Fibroblast of lung (primary cell): ENCODE results near the gene DOC2A. TPM values are rescaled to one million over a fixed set of nuclear protein-coding genes. Genes with fewer than 3 reads are reported as not detected.

Experiments
- DNase-seq, 2 donors: peaks; one replicate each; pipeline versions ENCODE4 v3.0.0 to v3.0.0-alpha.2; 2010; ENCODE audit warnings: low read depth in 2 of 2
- H2AFZ ChIP-seq: 2 replicates; pipeline ENCODE4 v1.5.1; 2012; ENCODE audit warnings: low read length, control low read depth, inconsistent platforms
- H3K27ac ChIP-seq: 2 replicates; pipeline ENCODE4 v1.5.1; 2011; ENCODE audit warnings: low read length, control low read depth; ENCODE audit not compliant: insufficient read depth
- H3K27me3 ChIP-seq: 2 replicates; pipeline ENCODE4 v1.5.1; 2011; ENCODE audit warnings: mild to moderate bottlenecking, low read length; ENCODE audit not compliant: control insufficient read depth, insufficient read depth
- H3K36me3 ChIP-seq: 2 replicates; pipeline ENCODE4 v1.5.1; 2011; ENCODE audit warnings: low read length; ENCODE audit not compliant: control insufficient read depth, insufficient read depth
- H3K4me1 ChIP-seq: 2 replicates; pipeline ENCODE4 v1.5.1; 2011; ENCODE audit warnings: low read length; ENCODE audit not compliant: control insufficient read depth, insufficient read depth; ENCODE audit errors: extremely low read depth
- H3K4me2 ChIP-seq: 2 replicates; pipeline ENCODE4 v1.5.1; 2011; ENCODE audit warnings: low read length, control low read depth; ENCODE audit not compliant: insufficient read depth; ENCODE audit errors: extremely low read depth
- H3K4me3 ChIP-seq, 4 experiments: fragments of 200-600 bp in 1 of 4; sonication (generic) in 1 of 4; replicated peaks in 1 of 4; 2 replicates each; pipeline ENCODE4 v1.5.1; 2011 to 2016; ENCODE audit warnings: low read length in 4 of 4, low read depth in 3 of 4, mild to moderate bottlenecking in 3 of 4, control low read depth in 2 of 4, inconsistent platforms in 1 of 4, mixed read lengths in 1 of 4; ENCODE audit not compliant: insufficient read depth in 1 of 4; ENCODE audit errors: control extremely low read depth in 1 of 4
- H3K79me2 ChIP-seq: 2 replicates; pipeline ENCODE4 v1.5.1; 2012; ENCODE audit warnings: mild to moderate bottlenecking, low read length, inconsistent platforms; ENCODE audit not compliant: control insufficient read depth, insufficient read depth
- H3K9ac ChIP-seq: 2 replicates; pipeline ENCODE4 v1.5.1; 2011; ENCODE audit warnings: mild to moderate bottlenecking, low read length, control low read depth; ENCODE audit not compliant: insufficient read depth
- H3K9me3 ChIP-seq: 2 replicates; pipeline ENCODE4 v1.5.1; 2012; ENCODE audit warnings: low read depth, low read length; ENCODE audit not compliant: control insufficient read depth, insufficient read depth
- H4K20me1 ChIP-seq: 2 replicates; pipeline ENCODE4 v1.5.1; 2011; ENCODE audit warnings: low read length; ENCODE audit not compliant: control insufficient read depth, insufficient read depth; ENCODE audit errors: extremely low read depth
- EZH2 ChIP-seq: IDR thresholded peaks from 2 replicates; pipeline ENCODE4 v1.5.1; 2012; ENCODE audit warnings: low read length, control low read depth, mild to moderate bottlenecking; ENCODE audit errors: missing control alignments
- polyA plus RNA-seq, 2 donors: library from polyadenylated mRNA; depleted of rRNA in 1 of 2; stranded (reverse) in 1 of 2; unstranded in 1 of 2; fragments of >200 nt; gene quantifications; 2 replicates each; pipeline ENCODE4 v1.2.1, GENCODE V29; 2011 to 2012; ENCODE audit warnings: missing spikeins in 1 of 2
- total RNA-seq: library from RNA; depleted of rRNA; stranded (reverse); fragments of >200 nt; gene quantifications from 2 replicates; pipeline ENCODE4 v1.2.1, GENCODE V29; 2014
- TF ChIP-seq, protein P1 (sequence below), 2 donors: IDR thresholded peaks in 1 of 2; conservative IDR thresholded peaks in 1 of 2; 1 replicate in 1 of 2; 2 replicates in 1 of 2; pipeline ENCODE4 v1.5.1; 2011 to 2012; ENCODE audit warnings: low read length in 2 of 2, control low read depth in 1 of 2, inconsistent platforms in 1 of 2, low read depth in 1 of 2, mild to moderate bottlenecking in 1 of 2

DOC2A gene
- total and polyA plus RNA-seq, 2 donors (not counting 1 experiment from before 2014, with no cell fraction given), result 0.03 to 0.33 TPM

- H3K27ac ChIP-seq, result no peak overlapping the region
- H3K9me3 ChIP-seq, result no peaks in the 10 kb centered on the region
- H4K20me1 ChIP-seq, result no peaks in the 10 kb centered on the region
- no peak overlapping the region for H3K9ac ChIP-seq
- no peak overlapping the region for H2AFZ ChIP-seq
- no peak overlapping the region for H3K4me2 ChIP-seq
- DNase-seq, result no peak
- H3K4me3 ChIP-seq, result no peak overlapping the region
- no peaks in the 10 kb centered on the region for H3K79me2 ChIP-seq
- TF ChIP-seq, protein P1, sequence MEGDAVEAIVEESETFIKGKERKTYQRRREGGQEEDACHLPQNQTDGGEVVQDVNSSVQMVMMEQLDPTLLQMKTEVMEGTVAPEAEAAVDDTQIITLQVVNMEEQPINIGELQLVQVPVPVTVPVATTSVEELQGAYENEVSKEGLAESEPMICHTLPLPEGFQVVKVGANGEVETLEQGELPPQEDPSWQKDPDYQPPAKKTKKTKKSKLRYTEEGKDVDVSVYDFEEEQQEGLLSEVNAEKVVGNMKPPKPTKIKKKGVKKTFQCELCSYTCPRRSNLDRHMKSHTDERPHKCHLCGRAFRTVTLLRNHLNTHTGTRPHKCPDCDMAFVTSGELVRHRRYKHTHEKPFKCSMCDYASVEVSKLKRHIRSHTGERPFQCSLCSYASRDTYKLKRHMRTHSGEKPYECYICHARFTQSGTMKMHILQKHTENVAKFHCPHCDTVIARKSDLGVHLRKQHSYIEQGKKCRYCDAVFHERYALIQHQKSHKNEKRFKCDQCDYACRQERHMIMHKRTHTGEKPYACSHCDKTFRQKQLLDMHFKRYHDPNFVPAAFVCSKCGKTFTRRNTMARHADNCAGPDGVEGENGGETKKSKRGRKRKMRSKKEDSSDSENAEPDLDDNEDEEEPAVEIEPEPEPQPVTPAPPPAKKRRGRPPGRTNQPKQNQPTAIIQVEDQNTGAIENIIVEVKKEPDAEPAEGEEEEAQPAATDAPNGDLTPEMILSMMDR (conservative IDR thresholded peaks at IDR 0.05 in 1 of 2, IDR thresholded peaks at IDR 0.05 in 1 of 2; ENCODE audit: low read depth in 1 of 2, low read length in 2 of 2), result no peak
- TF ChIP-seq EZH2, result no peak
- peaks cover 38% of the 10 kb centered on the region for H3K36me3 ChIP-seq
- H3K4me1 ChIP-seq, result no peaks in the 10 kb centered on the region
- no peaks in the 10 kb centered on the region for H3K27me3 ChIP-seq
Observed at GRCh38 chr16:29987371-29988085, 23.3 kb downstream of the DOC2A start.

- H3K9ac ChIP-seq, result no peak overlapping the region
- peaks cover 36% of the 10 kb centered on the region for H3K36me3 ChIP-seq
- H4K20me1 ChIP-seq, result no peaks in the 10 kb centered on the region
- no peak overlapping the region for H3K27ac ChIP-seq
- H3K27me3 ChIP-seq, result no peaks in the 10 kb centered on the region
- H3K4me3 ChIP-seq, result no peak overlapping the region
- no peaks in the 10 kb centered on the region for H3K79me2 ChIP-seq
- H2AFZ ChIP-seq, result no peak overlapping the region
- TF ChIP-seq, protein P1 (conservative IDR thresholded peaks at IDR 0.05 in 1 of 2, IDR thresholded peaks at IDR 0.05 in 1 of 2; ENCODE audit: low read depth in 1 of 2, low read length in 2 of 2), result no peak
- TF ChIP-seq EZH2, result no peak
- H3K4me1 ChIP-seq, result no peaks in the 10 kb centered on the region
- no peak overlapping the region for H3K4me2 ChIP-seq
- no peaks in the 10 kb centered on the region for H3K9me3 ChIP-seq
- no peak for DNase-seq
Observed at GRCh38 chr16:29986931-29987330, 23.9 kb downstream of the DOC2A start.

DNA sequence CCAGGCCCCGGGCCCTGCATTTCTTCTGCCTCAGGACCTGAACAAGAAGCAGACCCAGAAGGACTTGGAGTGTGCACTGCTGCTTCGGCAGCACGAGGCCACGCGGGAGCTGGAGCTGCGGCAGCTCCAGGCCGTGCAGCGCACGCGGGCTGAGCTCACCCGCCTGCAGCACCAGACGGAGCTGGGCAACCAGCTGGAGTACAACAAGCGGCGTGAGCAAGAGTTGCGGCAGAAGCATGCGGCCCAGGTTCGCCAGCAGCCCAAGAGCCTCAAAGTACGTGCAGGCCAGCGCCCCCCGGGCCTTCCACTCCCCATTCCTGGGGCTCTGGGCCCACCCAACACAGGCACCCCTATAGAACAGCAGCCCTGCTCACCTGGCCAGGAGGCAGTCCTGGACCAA, 24.6 kb downstream of the DOC2A start:
- Histone ChIP-seq H3K9ac (no peak overlapping the region), H3K9me3 (no peaks in the 10 kb centered on the region), H3K4me1 (no peaks in the 10 kb centered on the region), H2AFZ (no peak overlapping the region), H3K36me3 (peaks cover 42% of the 10 kb centered on the region), H3K79me2 (no peaks in the 10 kb centered on the region), H4K20me1 (no peaks in the 10 kb centered on the region), H3K4me2 (no peak overlapping the region), H3K4me3 (no peak overlapping the region), H3K27me3 (no peaks in the 10 kb centered on the region), H3K27ac (no peak overlapping the region)
- DNase-seq, result no peak
- TF ChIP-seq, protein P1 (conservative IDR thresholded peaks at IDR 0.05 in 1 of 2, IDR thresholded peaks at IDR 0.05 in 1 of 2; ENCODE audit: low read depth in 1 of 2, low read length in 2 of 2), result no peak
- TF ChIP-seq EZH2, result no peak
